RPMI7951 (cell line): Measurements from ENCODE around the gene OTOF. TPM values are rescaled to one million over a fixed set of nuclear protein-coding genes. Genes with fewer than 3 reads are reported as not detected.

Source experiments
- DNase-seq: peaks from one replicate; pipeline ENCODE4 v3.0.0-alpha.2; 2012; ENCODE audit warnings: low read depth
- total RNA-seq: library from RNA; depleted of rRNA; stranded (reverse); fragments of >200 nt; shearing (Covaris generic); gene quantifications from 2 replicates; pipeline ENCODE4 v1.2.3, GENCODE V29; 2014

Gene OTOF
- total RNA-seq, 1 experiment from 2014 or later, result not detected

GRCh38 chr2:26500406-26500805 lies 22.5 kb upstream of the OTOF start:
- DNase-seq, result no peak

GRCh38 chr2:26495705-26496297 lies 17.9 kb upstream of the OTOF start:
- no peak for DNase-seq

- DNase-seq, result no peak
These were observed 17.0 kb upstream of the OTOF start for GRCh38 chr2:26494891-26495290.

- DNase-seq, result no peak
These were observed 16.3 kb upstream of the OTOF start for GRCh38 chr2:26494199-26494598.

GRCh38 chr2:26493566-26493965 lies 15.6 kb upstream of the OTOF start:
- DNase-seq, result no peak

GRCh38 chr2:26492749-26493515 lies 15.0 kb upstream of the OTOF start:
- DNase-seq, result no peak

GRCh38 chr2:26491563-26492167 lies 13.7 kb upstream of the OTOF start:
- DNase-seq, result no peak

- DNase-seq, result no peak
These were observed 11.4 kb upstream of the OTOF start for GRCh38 chr2:26489213-26489850.

GRCh38 chr2:26488463-26489212 lies 10.7 kb upstream of the OTOF start:
- no peak for DNase-seq

GRCh38 chr2:26487192-26487591 lies 9.3 kb upstream of the OTOF start:
- no peak for DNase-seq

GRCh38 chr2:26486789-26487188 lies 8.9 kb upstream of the OTOF start:
- DNase-seq, result no peak

- DNase-seq, result no peak
These were observed 7.9 kb upstream of the OTOF start for GRCh38 chr2:26485725-26486418.

- DNase-seq, result no peak
These were observed 7.2 kb upstream of the OTOF start for GRCh38 chr2:26485099-26485498.

GRCh38 chr2:26484579-26484978 lies 6.7 kb upstream of the OTOF start:
- no peak for DNase-seq

GRCh38 chr2:26483957-26484565 lies 6.1 kb upstream of the OTOF start:
- no peak for DNase-seq

GRCh38 chr2:26483516-26483915 lies 5.6 kb upstream of the OTOF start:
- DNase-seq, result no peak

GRCh38 chr2:26483027-26483326 lies 5.1 kb upstream of the OTOF start:
- no peak for DNase-seq

GRCh38 chr2:26482211-26483026 lies 4.5 kb upstream of the OTOF start:
- no peak for DNase-seq

GRCh38 chr2:26481706-26482105 lies 3.8 kb upstream of the OTOF start:
- DNase-seq, result no peak
